Naive thymus-derived CD4-positive, alpha-beta T cell (primary cell): ENCODE results near the gene TLE1. TPM values are rescaled to one million over a fixed set of nuclear protein-coding genes. Genes with fewer than 3 reads are reported as not detected.

Source experiments
- ATAC-seq: fragments of 150-1000 bp; cut with Tn5 transposase; 2 replicates; pipeline ENCODE4 v1.10.0; 2021; ENCODE audit warnings: mild to moderate bottlenecking, moderate library complexity
- CTCF ChIA-PET: fragments of 350-600 bp; sonication (Branson Sonifier 250); formaldehyde crosslinking; loops from one replicate; lab custom pipeline; 2021; ENCODE audit warnings: antibody characterized with exemption; lab: Charles Lee
- POLR2A ChIA-PET: fragments of 350-600 bp; sonication (Branson Sonifier 250); formaldehyde crosslinking; loops from one replicate; lab custom pipeline; 2021; ENCODE audit warnings: antibody characterized with exemption, inconsistent platforms; lab: Charles Lee
- DNase-seq, 9 donors: peaks; one replicate each; pipeline versions ENCODE4 v3.0.0 to v3.0.0-alpha.2; 2020 to 2022; ENCODE audit warnings: mixed read lengths in 1 of 9
- H3K27ac ChIP-seq: one replicate; pipeline ENCODE4 v1.7.0; 2013; ENCODE audit warnings: mild to moderate bottlenecking, low read depth, low read length, moderate library complexity
- H3K27me3 ChIP-seq, 2 donors: one replicate each; pipeline ENCODE4 v1.7.0; 2013; ENCODE audit warnings: low read length in 2 of 2, mild to moderate bottlenecking in 2 of 2, moderate library complexity in 2 of 2; ENCODE audit not compliant: control insufficient read depth in 2 of 2, insufficient read depth in 2 of 2
- H3K36me3 ChIP-seq, 3 experiments: 1 replicate in 2 of 3; 2 replicates in 1 of 3; pipeline ENCODE4 v1.7.0; 2013; ENCODE audit warnings: low read length in 3 of 3, mild to moderate bottlenecking in 3 of 3, moderate library complexity in 1 of 3; ENCODE audit not compliant: insufficient read depth in 3 of 3, control insufficient read depth in 2 of 3
- H3K4me1 ChIP-seq, 2 donors: one replicate each; pipeline ENCODE4 v1.7.0; 2013; ENCODE audit warnings: low read length in 2 of 2, mild to moderate bottlenecking in 2 of 2, moderate library complexity in 1 of 2; ENCODE audit not compliant: control insufficient read depth in 2 of 2, insufficient read depth in 2 of 2
- H3K4me3 ChIP-seq: 2 replicates; pipeline ENCODE4 v1.7.0; 2013; ENCODE audit warnings: mild to moderate bottlenecking, low read length
- H3K9me3 ChIP-seq, 3 experiments: 1 replicate in 2 of 3; 2 replicates in 1 of 3; pipeline ENCODE4 v1.7.0; 2013; ENCODE audit warnings: low read length in 3 of 3; ENCODE audit not compliant: control insufficient read depth in 2 of 3
- H3K27ac Mint-ChIP-seq, 9 donors: one replicate each; pipeline ENCODE4 v1.8.0; 2020 to 2022; ENCODE audit warnings: mixed read lengths in 9 of 9, mild to moderate bottlenecking in 8 of 9, moderate library complexity in 5 of 9, inconsistent platforms in 2 of 9
- H3K27me3 Mint-ChIP-seq, 5 donors: one replicate each; pipeline ENCODE4 v1.8.0; 2021 to 2022; ENCODE audit warnings: mixed read lengths in 5 of 5, mild to moderate bottlenecking in 1 of 5
- H3K36me3 Mint-ChIP-seq, 5 donors: one replicate each; pipeline ENCODE4 v1.8.0; 2020 to 2022; ENCODE audit warnings: mixed read lengths in 5 of 5, mild to moderate bottlenecking in 3 of 5, inconsistent platforms in 1 of 5
- H3K4me1 Mint-ChIP-seq, 7 donors: one replicate each; pipeline ENCODE4 v1.8.0; 2020 to 2022; ENCODE audit warnings: mixed read lengths in 7 of 7, mild to moderate bottlenecking in 3 of 7, inconsistent platforms in 1 of 7
- H3K4me3 Mint-ChIP-seq, 10 donors: one replicate each; pipeline ENCODE4 v1.8.0; 2020 to 2022; ENCODE audit warnings: mild to moderate bottlenecking in 10 of 10, mixed read lengths in 10 of 10, moderate library complexity in 6 of 10, inconsistent platforms in 2 of 10
- H3K9me3 Mint-ChIP-seq, 11 donors: one replicate each; pipeline ENCODE4 v1.8.0; 2020 to 2022; ENCODE audit warnings: mixed read lengths in 11 of 11, mild to moderate bottlenecking in 4 of 11, inconsistent platforms in 1 of 11, moderate library complexity in 1 of 11
- intact Hi-C, 2 donors: fragments of 100-400 bp; cut with micrococcal nuclease; formaldehyde crosslinking; loops; one replicate each; pipeline ENCODE4 v1.15.1; 2023
- polyA plus RNA-seq, 2 donors: library from polyadenylated mRNA; unstranded; fragments of 300-500 nt; fragmentation: Illumina TruSeq; gene quantifications; one replicate each; pipeline ENCODE4 v1.2.3, GENCODE V29; 2021
- total RNA-seq, 6 experiments: library from RNA in 5 of 6; stranded (reverse) in 5 of 6; gene quantifications; 1 replicate in 5 of 6; 2 replicates in 1 of 6; pipeline ENCODE4 v1.2.3 and lab custom pipeline; 2021 to 2026

The TLE1 gene
- total and polyA plus RNA-seq, 7 experiments from 2014 or later = 0.46 to 7.1 (median 2.0) TPM; not detected in 1

- H3K4me3 ChIP-seq = no peak overlapping the region
- H3K9me3 Mint-ChIP-seq = peaks cover 0 to 10% (median 0%) of the 10 kb centered on the region in 11 donors
- no peaks in the 10 kb centered on the region for H3K27me3 Mint-ChIP-seq
- CTCF ChIA-PET = no interaction called here
- H3K27ac ChIP-seq = no peak overlapping the region
- H3K4me1 Mint-ChIP-seq = no peaks in the 10 kb centered on the region
- intact Hi-C loops = no loop called here
- H3K4me3 Mint-ChIP-seq = no peak overlapping the region
- no peaks in the 10 kb centered on the region for H3K4me1 ChIP-seq
- no peaks in the 10 kb centered on the region for H3K9me3 ChIP-seq
- no peak for ATAC-seq
- no peak overlapping the region for H3K27ac Mint-ChIP-seq
- no peak for DNase-seq
- H3K36me3 ChIP-seq = no peaks in the 10 kb centered on the region
- POLR2A ChIA-PET = no interaction called here
- no peaks in the 10 kb centered on the region for H3K27me3 ChIP-seq
- no peaks in the 10 kb centered on the region for H3K36me3 Mint-ChIP-seq
These were observed 131.1 kb downstream of the TLE1 start for GRCh38 chr9:81558091-81558830.

GRCh38 chr9:81557452-81558090 lies 131.8 kb downstream of the TLE1 start:
- no peaks in the 10 kb centered on the region for H3K9me3 ChIP-seq
- intact Hi-C loops = no loop called here
- H3K36me3 ChIP-seq = no peaks in the 10 kb centered on the region
- H3K9me3 Mint-ChIP-seq = peaks cover 0 to 10% (median 0%) of the 10 kb centered on the region in 11 donors
- no peak overlapping the region for H3K27ac Mint-ChIP-seq
- no peak for DNase-seq
- no peaks in the 10 kb centered on the region for H3K27me3 ChIP-seq
- no peak overlapping the region for H3K4me3 ChIP-seq
- ATAC-seq = no peak
- no peaks in the 10 kb centered on the region for H3K4me1 Mint-ChIP-seq
- H3K36me3 Mint-ChIP-seq = no peaks in the 10 kb centered on the region
- H3K4me3 Mint-ChIP-seq = no peak overlapping the region
- no peak overlapping the region for H3K27ac ChIP-seq
- H3K4me1 ChIP-seq = no peaks in the 10 kb centered on the region
- ChIA-PET POLR2A (no interaction called here), CTCF (no interaction called here)
- no peaks in the 10 kb centered on the region for H3K27me3 Mint-ChIP-seq

GRCh38 chr9:81556923-81557322 lies 132.4 kb downstream of the TLE1 start:
- Mint-ChIP-seq H3K36me3 (no peaks in the 10 kb centered on the region), H3K9me3 (peaks cover 0 to 12% (median 0%) of the 10 kb centered on the region in 11 donors), H3K27me3 (no peaks in the 10 kb centered on the region), H3K4me1 (no peaks in the 10 kb centered on the region), H3K4me3 (no peak overlapping the region), H3K27ac (no peak overlapping the region)
- no peak overlapping the region for H3K27ac ChIP-seq
- H3K4me3 ChIP-seq = no peak overlapping the region
- intact Hi-C loops = no loop called here
- no peak for DNase-seq
- CTCF ChIA-PET = no interaction called here
- no peaks in the 10 kb centered on the region for H3K9me3 ChIP-seq
- POLR2A ChIA-PET = no interaction called here
- ATAC-seq = no peak
- H3K36me3 ChIP-seq = no peaks in the 10 kb centered on the region
- no peaks in the 10 kb centered on the region for H3K4me1 ChIP-seq
- H3K27me3 ChIP-seq = no peaks in the 10 kb centered on the region

GRCh38 chr9:81552581-81552991 lies 136.8 kb downstream of the TLE1 start:
- Mint-ChIP-seq H3K27me3 (peaks cover 0 to 9% (median 0%) of the 10 kb centered on the region in 5 donors), H3K27ac (no peak overlapping the region), H3K9me3 (peaks cover 0 to 3% (median 0%) of the 10 kb centered on the region in 11 donors), H3K4me3 (no peak overlapping the region), H3K4me1 (no peaks in the 10 kb centered on the region), H3K36me3 (no peaks in the 10 kb centered on the region)
- intact Hi-C loops = no loop called here
- no peak for ATAC-seq
- Histone ChIP-seq H3K9me3 (no peaks in the 10 kb centered on the region), H3K36me3 (no peaks in the 10 kb centered on the region), H3K4me1 (no peaks in the 10 kb centered on the region), H3K27ac (no peak overlapping the region), H3K4me3 (no peak overlapping the region), H3K27me3 (no peaks in the 10 kb centered on the region)
- CTCF ChIA-PET = no interaction called here
- no peak for DNase-seq
- POLR2A ChIA-PET = no interaction called here

- H3K27ac Mint-ChIP-seq = no peak overlapping the region
- CTCF ChIA-PET = no interaction called here
- no peak overlapping the region for H3K27ac ChIP-seq
- no peaks in the 10 kb centered on the region for H3K4me1 ChIP-seq
- POLR2A ChIA-PET = no interaction called here
- H3K4me3 Mint-ChIP-seq = no peak overlapping the region
- DNase-seq = no peak
- no peak overlapping the region for H3K4me3 ChIP-seq
- H3K27me3 ChIP-seq = no peaks in the 10 kb centered on the region
- intact Hi-C loops = no loop called here
- no peak for ATAC-seq
- no peaks in the 10 kb centered on the region for H3K36me3 ChIP-seq
- H3K36me3 Mint-ChIP-seq = no peaks in the 10 kb centered on the region
- H3K9me3 Mint-ChIP-seq = peaks cover 0 to 3% (median 0%) of the 10 kb centered on the region in 11 donors
- no peaks in the 10 kb centered on the region for H3K4me1 Mint-ChIP-seq
- H3K9me3 ChIP-seq = no peaks in the 10 kb centered on the region
- peaks cover 0 to 9% (median 0%) of the 10 kb centered on the region in 5 donors for H3K27me3 Mint-ChIP-seq
These were observed 139.2 kb downstream of the TLE1 start for GRCh38 chr9:81550207-81550583.

- no peak overlapping the region for H3K27ac Mint-ChIP-seq
- ATAC-seq = no peak
- H3K27ac ChIP-seq = no peak overlapping the region
- intact Hi-C loops = no loop called here
- no peaks in the 10 kb centered on the region for H3K36me3 Mint-ChIP-seq
- CTCF ChIA-PET = no interaction called here
- DNase-seq = no peak
- no peaks in the 10 kb centered on the region for H3K9me3 ChIP-seq
- no peaks in the 10 kb centered on the region for H3K4me1 Mint-ChIP-seq
- peaks cover 0 to 9% (median 0%) of the 10 kb centered on the region in 5 donors for H3K27me3 Mint-ChIP-seq
- POLR2A ChIA-PET = no interaction called here
- no peaks in the 10 kb centered on the region for H3K4me1 ChIP-seq
- peaks cover 0 to 3% (median 0%) of the 10 kb centered on the region in 11 donors for H3K9me3 Mint-ChIP-seq
- no peak overlapping the region for H3K4me3 Mint-ChIP-seq
- H3K36me3 ChIP-seq = no peaks in the 10 kb centered on the region
- no peaks in the 10 kb centered on the region for H3K27me3 ChIP-seq
- H3K4me3 ChIP-seq = no peak overlapping the region
These were observed 139.7 kb downstream of the TLE1 start for GRCh38 chr9:81549500-81550206.
